Hippocampal formation (tissue), 2 donors: Measurements from ENCODE around the gene ZNF662.
A peak's percentile ranks its signal among the peaks of the same experiment; 100 is the strongest.

Experiments used
- DNase-seq, 2 donors: peaks; one replicate each; lab custom pipeline; 2025; lab: John Stamatoyannopoulos, UW

The ZNF662 gene

GRCh38 chr3:42887084-42887483, 18.9 kb upstream of the ZNF662 start:
- DNase-seq, result no peak

GRCh38 chr3:42891042-42891441, 14.9 kb upstream of the ZNF662 start:
- no peak for DNase-seq

DNA sequence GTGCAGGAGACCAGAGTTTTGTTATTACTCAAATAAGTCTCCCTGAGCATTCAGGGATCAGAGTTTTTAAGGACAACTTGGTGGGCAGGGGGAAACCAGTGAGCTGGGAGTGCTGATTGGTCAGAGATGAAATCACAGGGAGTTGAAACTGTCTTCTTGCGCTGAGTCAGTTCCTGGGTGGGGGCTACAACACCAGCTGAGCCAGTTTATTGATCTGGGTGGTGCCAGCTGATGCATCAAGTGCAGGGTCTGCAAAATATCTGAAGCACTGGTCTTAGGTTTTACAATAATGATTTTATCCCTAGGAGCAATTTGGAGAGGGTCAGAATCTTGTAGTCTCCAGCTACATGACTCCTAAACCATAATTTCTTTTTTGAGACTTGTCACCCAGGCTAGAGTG, 13.8 kb upstream of the ZNF662 start:
- no peak for DNase-seq

DNA sequence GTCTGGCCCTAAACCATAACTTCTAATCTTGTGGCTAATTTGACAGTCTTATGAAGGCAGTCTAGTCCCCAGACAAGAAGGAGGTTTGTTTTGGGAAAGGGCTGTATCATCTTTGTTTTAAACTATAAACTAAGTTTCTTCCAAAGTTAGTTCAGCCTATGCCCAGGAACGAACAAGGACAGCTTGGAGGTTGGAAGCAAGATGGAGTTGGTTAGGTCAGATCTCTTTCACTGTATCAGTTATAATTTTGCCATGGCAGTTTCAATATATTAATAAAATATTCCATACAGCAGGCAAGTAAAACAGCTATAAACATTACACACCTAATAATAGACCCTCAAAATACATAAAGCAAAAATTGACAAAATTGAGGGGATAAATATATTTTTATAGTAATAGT, 13.1 kb upstream of the ZNF662 start:
- DNase-seq, result no peak

DNA sequence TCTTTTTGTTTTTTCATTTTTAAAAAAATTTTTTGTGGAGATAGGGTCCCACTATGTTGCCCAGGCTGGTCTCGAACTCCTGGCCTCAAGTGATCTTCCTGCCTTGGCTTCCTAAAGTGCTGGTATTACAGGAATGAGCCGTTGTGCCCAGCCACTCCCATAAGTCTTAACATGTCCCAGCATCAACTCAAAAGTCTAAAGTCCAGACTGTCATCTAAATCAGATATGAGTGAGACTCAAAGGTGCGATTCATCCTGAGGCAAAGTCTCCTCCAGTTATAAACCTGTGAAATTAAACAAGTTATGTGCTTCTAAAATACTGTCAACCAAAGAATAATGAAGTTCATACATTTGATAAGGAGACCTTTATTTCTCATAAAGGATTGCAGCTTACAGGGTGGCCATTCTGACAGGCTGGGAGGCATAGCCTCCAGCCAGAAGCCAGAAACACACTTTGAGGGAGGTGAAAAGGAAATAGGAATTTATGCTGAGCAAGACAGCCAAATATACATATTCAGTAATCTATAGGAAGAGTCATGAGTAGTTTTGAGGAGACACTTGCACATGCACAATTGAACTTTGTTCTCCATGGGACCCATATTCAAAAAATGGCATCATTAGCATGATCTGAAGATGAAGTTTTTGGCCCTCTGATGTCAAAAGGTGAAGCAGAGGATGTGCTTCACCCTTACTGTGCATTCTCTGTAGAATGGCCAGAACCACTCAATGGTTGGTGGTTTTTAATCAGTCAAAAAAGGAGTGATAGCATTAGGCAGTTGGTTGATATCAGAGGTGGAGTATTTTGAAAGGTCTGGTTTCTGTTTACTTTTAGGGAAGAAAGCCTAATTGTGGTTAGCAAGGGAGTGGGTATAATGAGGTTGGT, 11.0 kb upstream of the ZNF662 start:
- no peak for DNase-seq

GRCh38 chr3:42895580-42895868, 10.4 kb upstream of the ZNF662 start:
- DNase-seq, result no peak

- no peak for DNase-seq
These were observed 6.9 kb upstream of the ZNF662 start for GRCh38 chr3:42898896-42899675.

GRCh38 chr3:42900226-42901072, 5.5 kb upstream of the ZNF662 start:
- no peak for DNase-seq

- DNase-seq, result no peak
These were observed 4.9 kb upstream of the ZNF662 start for GRCh38 chr3:42901073-42901415.

GRCh38 chr3:42902257-42902656, 3.7 kb upstream of the ZNF662 start:
- no peak for DNase-seq

DNA sequence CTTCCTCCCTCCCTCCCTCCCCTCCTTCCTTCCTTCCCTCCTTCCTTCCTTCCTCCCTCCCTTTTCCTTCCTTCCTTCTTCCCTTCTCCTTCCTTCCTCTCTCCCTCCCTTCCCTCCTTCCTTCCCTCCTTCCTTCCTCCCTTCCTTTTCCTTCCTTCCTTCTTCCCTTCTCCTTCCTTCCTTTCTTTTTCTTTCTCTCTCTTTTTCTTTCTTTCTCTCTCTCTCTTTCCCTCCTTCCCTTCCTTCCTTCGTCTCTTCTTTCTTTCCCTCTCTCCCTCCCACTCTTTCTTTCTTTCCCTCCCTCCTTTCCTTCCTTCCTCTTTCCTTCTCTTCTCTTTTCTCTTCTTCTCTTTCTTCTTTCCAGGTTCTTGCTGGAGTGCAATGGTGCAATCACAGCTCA, 1.9 kb upstream of the ZNF662 start:
- DNase-seq, result no peak

DNA sequence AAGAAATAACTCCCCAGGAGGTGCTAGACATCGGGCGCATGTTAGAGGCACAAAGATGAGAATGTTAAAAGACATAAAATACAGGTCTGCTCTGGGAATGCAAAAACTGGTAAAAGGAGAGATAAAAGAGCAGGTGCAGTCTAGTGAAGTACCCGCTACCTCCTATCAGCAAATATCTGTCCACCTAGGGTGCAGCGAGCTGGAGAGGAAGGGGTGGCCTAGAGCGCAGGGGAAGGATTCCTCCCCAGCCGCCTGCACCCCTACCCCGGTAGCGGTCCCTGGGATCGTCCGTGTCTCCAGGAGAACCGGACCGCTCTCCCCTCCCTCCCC, 237 bp upstream of the ZNF662 start:
- DNase-seq, result peak in 1 of 2 donors; percentile 30

DNA sequence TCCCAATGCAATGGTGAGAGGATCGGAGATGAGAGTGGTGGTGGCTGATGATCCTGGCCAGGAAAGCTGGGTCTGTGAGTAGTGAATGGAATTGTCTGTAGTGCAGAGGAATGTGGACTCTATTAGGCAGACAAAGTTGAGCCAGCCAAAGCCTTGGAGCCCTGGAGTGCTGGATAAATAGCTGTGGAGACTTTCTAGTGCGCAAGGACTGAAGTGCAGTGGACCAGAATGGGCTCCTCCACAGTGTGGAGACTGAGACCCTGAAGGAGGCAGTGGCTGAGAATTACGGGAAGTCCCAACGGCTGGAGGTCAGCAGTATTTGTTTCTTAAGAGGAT, 874 bp downstream of the ZNF662 start:
- DNase-seq, result no peak

DNA sequence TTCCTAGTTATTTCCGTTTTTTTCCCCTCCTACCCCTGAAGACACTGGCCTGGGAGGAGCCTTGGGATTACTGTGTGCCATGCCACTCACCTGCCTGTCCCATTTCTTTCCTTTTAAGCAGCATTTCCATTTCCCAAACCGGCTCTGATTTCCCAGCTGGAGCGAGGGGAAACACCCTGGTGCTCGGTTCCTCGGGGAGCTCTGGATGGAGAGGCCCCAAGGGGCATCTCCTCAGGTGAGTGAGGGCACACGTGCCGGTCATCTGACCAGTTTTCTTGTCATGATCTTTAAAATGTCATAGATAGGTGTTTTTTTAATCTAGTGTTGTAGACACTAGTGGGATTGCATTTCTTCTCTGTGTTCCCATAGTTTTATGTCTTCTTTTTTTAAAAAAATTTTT, 2.7 kb downstream of the ZNF662 start:
- no peak for DNase-seq

- DNase-seq, result no peak
These were observed 5.6 kb downstream of the ZNF662 start for GRCh38 chr3:42911551-42911950.

DNA sequence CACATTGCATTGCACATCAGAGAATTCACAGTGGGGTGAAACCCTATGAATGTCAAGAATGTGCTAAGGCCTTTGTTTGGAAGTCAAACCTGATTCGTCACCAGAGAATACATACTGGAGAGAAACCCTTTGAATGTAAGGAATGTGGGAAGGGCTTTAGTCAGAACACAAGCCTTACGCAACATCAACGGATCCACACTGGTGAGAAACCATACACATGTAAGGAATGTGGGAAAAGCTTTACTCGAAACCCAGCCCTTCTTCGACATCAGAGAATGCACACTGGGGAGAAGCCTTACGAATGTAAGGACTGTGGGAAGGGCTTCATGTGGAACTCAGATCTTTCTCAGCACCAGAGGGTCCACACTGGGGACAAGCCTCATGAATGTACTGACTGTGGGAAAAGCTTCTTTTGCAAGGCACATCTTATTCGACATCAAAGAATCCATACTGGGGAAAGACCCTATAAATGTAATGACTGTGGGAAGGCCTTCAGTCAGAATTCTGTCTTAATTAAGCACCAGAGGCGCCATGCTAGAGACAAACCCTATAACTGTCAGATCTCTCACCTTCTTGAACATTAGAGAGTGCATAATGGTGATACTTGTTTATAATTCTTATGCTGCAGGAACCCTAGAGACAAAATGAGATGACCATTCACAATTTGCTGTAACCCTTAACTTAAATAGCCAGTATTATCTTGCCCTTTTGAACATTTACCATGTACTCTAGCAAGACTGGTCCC, 9.0 kb downstream of the ZNF662 start:
- DNase-seq, result no peak

- no peak for DNase-seq
These were observed 17.7 kb downstream of the ZNF662 start for GRCh38 chr3:42923606-42924005.

DNA sequence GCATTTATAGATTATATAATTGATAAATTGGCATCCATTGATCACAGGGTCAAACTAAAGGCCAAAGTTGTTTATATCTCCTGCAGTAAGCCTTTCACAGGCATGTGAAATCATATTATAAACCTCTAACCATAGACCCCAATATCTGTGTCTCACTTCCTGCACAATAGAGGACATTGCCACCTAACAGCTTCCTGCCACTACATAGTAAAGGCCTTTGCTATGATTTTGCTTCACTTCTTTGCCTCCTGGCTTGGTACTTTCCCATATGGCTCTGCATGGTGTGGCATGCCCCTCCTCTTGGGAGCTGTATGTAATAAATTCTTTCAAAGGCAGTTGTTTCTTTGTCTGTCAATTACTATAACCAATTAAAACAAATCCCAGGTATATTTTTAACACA, 20.4 kb downstream of the ZNF662 start:
- DNase-seq, result no peak

DNA sequence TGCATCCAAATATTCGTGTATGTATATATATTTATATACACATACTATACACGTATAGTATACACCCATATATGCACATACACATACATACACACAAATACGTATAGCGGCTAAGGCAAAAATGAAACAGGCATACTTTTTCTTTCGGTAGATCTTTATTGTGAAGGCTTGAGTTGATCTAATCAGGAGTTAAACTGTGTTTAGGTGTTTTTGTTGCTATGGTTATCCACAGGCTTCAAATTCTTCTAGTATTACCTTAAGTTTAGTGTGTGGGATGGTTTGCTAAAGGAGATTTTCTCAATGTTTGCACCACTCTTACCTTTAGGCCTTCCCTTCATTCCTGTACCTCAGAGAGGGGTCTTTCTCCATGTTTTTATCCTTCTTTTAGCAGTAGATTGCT, 28.2 kb downstream of the ZNF662 start:
- no peak for DNase-seq

DNA sequence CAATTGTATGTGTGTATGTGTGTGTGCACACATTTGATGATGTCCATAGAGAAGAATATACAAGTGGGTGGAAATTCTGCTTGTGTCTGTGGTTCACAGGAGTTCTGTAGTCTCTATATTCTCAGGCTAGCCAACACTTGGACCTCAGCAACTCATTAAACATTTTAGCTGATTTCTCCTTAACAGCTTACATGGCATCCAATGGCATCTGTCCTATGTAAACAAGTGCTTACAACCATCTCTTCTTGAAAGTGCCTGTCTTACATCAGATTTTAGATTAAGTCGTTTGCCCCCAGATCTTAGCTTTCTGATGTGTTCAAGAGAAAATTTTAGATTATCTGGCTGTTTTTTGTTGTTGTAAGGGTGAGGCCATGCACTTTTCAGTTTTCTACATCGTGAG, 29.0 kb downstream of the ZNF662 start:
- no peak for DNase-seq

DNA sequence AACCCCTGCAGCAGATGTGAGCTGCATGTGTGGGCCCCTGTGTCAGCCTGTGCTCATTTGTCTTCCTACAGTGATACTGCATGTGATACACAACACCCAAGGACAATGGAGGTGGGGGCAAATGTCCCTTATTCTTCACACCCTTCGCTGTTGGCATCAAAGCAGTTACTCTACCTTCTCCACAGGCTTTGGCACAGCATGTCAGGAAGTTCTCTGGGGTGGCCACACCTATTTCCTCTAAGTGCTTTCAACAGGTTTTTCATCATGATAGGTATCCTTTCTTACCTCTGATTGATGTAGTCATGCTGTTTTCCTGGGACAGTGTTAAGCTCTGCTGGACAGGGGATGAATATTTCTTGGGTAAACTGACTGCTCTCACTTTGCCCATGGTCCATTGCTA, 29.5 kb downstream of the ZNF662 start:
- DNase-seq, result no peak
